Measurements from ENCODE around the gene TPBGL.

The TPBGL gene

GRCh38 chr11:75246671-75247350 is 6.2 kb downstream of the TPBGL start:
- DNase-seq = no peak

- DNase-seq = no peak
Measured at GRCh38 chr11:75248924-75249256, 8.3 kb downstream of the TPBGL start.

- no peak for DNase-seq
Measured at GRCh38 chr11:75249704-75250103, 9.1 kb downstream of the TPBGL start.

- DNase-seq = no peak
Measured at GRCh38 chr11:75254326-75254725, 13.8 kb downstream of the TPBGL start.

GRCh38 chr11:75260396-75261170 is 20.0 kb downstream of the TPBGL start:
- DNase-seq = no peak

- DNase-seq = no peak
Measured at GRCh38 chr11:75261902-75262361, 21.4 kb downstream of the TPBGL start.

GRCh38 chr11:75262436-75262835 is 21.9 kb downstream of the TPBGL start:
- DNase-seq = no peak

GRCh38 chr11:75262961-75263852 is 22.6 kb downstream of the TPBGL start:
- DNase-seq = no peak

GRCh38 chr11:75263944-75264349 is 23.4 kb downstream of the TPBGL start:
- no peak for DNase-seq

GRCh38 chr11:75264356-75264755 is 23.8 kb downstream of the TPBGL start:
- DNase-seq = no peak

- DNase-seq = no peak
Measured at GRCh38 chr11:75264971-75265370, 24.4 kb downstream of the TPBGL start.

GRCh38 chr11:75265851-75266531 is 25.4 kb downstream of the TPBGL start:
- no peak for DNase-seq

- no peak for DNase-seq
Measured at GRCh38 chr11:75267171-75267970, 26.8 kb downstream of the TPBGL start.

- no peak for DNase-seq
Measured at GRCh38 chr11:75268626-75269366, 28.2 kb downstream of the TPBGL start.

GRCh38 chr11:75269367-75269660 is 28.7 kb downstream of the TPBGL start:
- no peak for DNase-seq

- DNase-seq = no peak
Measured at GRCh38 chr11:75269896-75270295, 29.3 kb downstream of the TPBGL start.

GRCh38 chr11:75270896-75271418 is 30.4 kb downstream of the TPBGL start:
- DNase-seq = no peak

- no peak for DNase-seq
Measured at GRCh38 chr11:75271730-75272129, 31.2 kb downstream of the TPBGL start.

- no peak for DNase-seq
Measured at GRCh38 chr11:75272391-75272790, 31.8 kb downstream of the TPBGL start.

- DNase-seq = no peak
Measured at GRCh38 chr11:75272821-75273301, 32.3 kb downstream of the TPBGL start.
